HG03575 (cell line): ENCODE results near the gene CDIP1.
A peak's percentile ranks its signal among the peaks of the same experiment; 100 is the strongest.

ENCODE experiments used
- ATAC-seq: cut with Tn5 transposase; IDR thresholded peaks from one replicate; pipeline ENCODE4 v1.9.1; 2021; ENCODE audit not compliant: unreplicated experiment, insufficient number of reproducible peaks, low FRiP score; ENCODE audit errors: extremely low read depth

Gene CDIP1

GRCh38 chr16:4499196-4499555 is 39.4 kb downstream of the CDIP1 start:
- ATAC-seq, result no peak

GRCh38 chr16:4498546-4499195 is 39.9 kb downstream of the CDIP1 start:
- ATAC-seq, result no peak

GRCh38 chr16:4496305-4496704 is 42.3 kb downstream of the CDIP1 start:
- no peak for ATAC-seq

DNA sequence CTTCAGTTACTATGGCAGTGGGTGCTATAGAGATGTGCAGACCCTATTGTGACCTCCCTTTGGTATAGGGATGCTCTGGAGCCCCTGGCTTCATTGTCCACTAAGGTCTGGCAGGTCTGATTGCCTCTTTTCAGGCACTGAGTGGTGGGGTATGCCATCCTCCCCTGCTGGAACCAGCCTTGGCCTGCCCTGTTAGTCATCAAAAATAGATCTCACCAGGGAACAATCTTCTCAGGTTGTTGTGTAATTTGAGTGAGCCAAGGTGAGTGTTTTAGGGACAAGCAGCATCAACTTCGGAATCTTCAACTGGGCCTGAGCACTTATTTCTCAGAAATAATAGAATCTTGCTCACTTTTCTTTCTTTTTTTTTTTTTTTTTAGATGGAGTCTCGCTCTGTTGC is 42.8 kb downstream of the CDIP1 start:
- ATAC-seq, result no peak

DNA sequence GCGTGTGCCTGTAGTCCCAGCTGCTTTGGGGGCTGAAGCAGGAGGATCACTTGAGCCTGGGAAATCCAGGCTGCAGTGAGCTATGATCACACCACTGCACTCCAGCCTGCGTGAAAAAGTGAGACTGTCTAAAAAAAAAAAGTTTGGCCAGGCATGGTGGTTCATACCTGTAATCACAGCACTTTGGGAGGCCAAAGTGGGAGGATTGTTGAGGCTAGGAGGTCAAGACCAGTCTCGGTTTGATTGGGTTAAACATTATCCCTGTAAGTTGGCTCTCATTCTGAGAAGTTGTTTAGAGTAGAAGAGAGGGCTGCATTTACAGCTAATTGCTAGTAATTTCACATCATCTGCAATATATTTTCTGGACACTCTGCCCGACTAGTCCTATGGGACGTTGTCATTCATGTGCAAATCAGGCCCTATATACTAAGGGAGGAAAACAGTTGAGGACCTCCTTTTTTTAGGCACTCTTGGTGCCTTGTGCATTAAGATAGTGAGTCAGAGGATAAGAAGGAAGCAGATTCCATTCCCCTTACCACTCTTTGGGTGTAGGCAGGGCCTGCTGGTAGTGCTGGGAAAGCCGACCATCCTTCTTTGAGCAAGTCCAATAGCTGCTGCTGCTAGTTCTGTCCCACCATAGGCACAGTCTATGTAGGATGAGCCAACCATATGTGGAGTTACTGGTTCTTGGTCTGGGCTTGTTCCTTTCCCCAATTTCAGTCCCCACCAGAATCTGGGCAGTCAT is 43.7 kb downstream of the CDIP1 start:
- no peak for ATAC-seq

- no peak for ATAC-seq
These were observed 46.7 kb downstream of the CDIP1 start for GRCh38 chr16:4491898-4492297.

DNA sequence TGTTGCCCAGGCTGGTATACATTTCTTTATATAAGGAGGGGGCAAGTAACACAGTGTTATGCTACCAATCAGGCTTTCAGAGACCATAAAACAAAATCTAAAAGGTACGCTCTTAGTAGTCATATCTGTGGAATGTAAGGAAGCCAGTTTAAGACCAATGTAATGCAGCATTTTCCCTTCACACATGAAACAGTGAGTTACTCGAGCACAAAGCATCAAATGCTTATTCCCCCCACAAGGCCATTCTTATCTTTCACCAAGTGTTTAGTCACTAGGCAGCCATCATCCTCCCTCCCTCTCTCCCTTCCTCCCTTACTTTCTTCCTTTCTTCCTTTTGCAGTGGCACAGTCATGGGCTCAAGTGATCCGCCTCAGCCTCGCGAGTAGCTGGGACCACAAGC is 49.5 kb downstream of the CDIP1 start:
- no peak for ATAC-seq

DNA sequence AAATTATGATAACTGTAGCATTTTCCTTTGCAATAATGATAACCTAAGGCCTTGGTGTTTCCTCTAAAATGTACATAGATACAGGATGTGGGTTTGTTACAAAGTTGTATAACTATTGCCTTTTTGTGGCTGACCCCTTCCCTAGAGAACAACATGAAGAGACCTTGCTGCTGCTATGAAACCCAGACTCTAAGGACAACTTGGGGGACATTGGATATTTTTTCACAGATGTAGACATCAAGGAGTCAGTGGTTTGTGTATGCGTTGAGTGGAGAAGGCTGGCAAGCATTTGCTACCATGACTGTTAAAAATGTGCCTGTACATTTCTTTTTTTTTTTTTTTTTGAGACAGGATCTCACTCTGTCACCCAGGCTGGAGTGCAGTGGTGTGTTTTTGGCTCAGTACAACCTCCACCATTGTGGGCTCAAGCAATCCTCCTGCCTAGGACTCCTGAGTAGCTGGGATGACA is 50.0 kb downstream of the CDIP1 start:
- ATAC-seq, result no peak

DNA sequence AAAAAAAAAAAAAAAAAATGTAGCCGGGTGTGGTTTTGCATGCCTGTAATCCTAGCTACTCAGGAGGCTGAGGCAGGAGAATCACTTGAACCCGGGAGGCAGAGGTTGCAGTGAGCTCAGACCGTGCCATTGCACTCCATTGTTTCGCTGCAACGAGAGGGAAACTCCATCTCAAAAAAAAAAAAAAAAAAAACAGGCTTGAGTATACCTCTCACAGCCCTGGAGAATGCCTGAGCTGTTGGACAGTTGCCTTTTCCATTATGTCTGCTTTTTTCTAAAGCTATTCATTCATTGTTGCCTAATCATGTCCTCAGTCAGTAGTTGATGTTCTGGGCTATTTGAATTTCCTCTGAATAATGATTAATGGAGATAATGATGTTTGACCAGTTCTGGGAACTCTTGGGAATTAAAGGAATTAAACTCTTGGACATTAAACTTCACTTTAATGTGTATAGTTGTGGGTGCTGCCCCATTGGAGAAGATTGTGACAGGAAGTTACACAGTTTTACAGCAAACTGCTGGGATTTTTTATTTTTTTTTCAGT is 50.5 kb downstream of the CDIP1 start:
- no peak for ATAC-seq

DNA sequence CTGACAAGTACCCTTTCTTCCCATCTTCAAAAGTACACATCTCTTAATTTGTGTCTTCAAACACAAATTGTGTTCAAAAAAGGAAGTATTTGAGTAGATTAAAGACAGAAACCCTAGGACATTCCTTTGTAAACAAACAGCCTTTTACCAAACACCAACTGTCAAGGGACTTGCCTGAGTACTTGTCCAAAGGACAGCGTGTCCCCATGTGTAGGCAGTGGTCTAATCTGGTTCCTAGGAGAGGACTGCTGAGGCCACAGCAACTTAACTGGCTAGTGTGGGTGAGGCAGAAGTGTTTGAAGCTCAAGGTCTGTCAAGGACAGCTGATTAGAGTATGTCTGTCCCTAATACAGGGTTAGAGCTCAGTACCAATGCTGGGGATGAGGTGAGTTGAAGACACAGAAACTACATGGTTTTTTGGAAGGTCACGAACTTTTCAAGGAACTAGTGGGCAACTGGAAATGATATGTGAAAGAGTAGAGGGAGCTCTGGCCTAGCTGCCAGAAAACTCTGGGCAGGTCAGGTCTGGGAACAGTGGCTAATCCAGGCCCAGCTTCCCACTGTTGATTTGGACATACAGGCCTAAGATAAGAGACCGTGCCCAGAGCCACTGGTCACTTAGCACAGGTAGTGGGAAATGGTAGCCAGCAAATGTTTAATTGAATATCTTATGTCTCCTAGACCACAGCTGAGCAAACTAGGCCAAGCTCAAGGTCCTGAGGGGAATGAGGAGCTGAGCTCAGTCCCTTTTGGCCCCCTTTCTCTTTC is 52.3 kb downstream of the CDIP1 start:
- ATAC-seq, result no peak

DNA sequence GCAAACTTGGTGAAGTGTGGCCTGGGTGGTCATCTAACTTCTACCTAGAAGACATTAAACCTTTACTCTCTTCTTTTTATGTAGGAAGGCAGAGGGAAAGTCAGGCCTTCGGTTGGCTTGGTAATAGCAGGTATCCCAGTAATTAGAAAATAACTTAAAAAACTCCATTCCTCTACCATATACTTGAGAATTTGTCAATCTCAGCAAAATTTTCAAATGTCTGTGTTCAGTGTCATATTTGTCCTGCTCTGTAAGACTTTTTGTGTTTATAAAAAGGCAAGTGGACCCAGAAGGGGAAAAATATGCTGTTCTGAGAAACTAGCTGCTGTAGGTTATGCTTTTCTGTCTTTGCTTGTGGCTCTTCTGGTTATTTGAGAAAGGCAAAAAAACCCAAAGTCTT is 56.6 kb downstream of the CDIP1 start:
- ATAC-seq, result no peak

DNA sequence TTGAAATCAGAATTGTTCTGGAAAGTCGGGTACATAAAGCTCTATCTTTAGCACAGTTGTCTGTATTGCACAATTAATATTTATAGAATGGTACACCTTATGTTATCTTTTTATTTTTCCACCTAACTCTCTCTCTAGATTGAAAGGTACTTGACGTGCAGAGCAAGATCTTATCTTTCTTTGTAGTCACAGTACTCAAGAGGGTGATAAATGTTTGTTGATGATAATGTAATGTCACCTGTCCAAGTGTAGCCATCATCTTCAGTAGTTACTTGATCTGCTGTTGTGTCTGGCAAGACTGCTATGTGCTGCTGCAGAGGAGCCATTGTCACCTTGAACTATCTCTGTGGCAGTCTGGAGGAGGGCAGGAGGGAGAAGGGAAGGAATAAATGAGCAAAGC is 57.0 kb downstream of the CDIP1 start:
- ATAC-seq, result no peak

GRCh38 chr16:4477966-4478365 is 60.6 kb downstream of the CDIP1 start:
- no peak for ATAC-seq

DNA sequence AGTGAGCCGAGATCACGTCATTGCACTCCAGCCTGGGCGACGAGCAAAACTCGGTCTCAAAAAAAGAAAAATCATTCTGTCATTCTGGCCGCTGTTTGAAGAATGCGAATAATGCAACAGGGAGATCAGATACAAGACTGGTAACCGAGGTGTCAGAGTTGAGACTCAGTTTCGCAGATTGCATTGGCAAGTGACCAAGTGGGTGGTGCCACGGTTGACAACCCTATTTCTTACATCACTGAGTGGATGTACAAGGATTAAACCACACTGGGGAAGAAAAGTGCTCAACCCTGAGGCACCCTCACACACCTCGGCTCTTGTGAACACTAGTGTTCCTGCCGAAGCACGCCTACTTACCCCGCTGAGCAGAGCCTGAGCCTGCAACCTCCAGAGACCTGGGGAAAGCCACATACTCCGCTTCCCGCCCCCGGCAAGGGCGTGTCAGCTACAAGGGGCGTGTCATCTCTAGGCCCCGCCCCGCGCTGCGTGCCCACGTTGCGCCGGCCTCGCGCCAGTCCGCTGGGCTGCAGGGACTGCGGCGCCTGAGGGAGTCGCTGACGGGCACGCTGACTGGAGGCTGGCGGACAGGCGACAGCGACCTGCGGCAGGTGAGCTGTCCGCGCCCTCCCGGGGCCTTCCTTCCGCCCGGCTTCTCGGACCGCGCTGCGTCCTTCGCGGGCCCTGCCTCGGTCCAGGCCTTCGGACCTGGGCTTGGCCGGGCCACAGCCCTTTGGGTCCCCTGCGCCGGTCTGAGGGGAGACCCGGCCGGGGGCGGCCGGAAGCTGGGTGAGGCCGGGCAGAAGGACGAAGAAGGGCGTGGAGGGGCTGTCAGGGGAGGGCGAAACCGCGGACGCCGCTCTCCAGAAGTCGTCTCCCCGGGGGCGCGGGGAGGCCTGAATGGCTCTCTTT is 62.4 kb downstream of the CDIP1 start, which contains the start of gene HMOX2:
TSS of gene HMOX2 (plus strand) at position 519 of the 909 bp plus-strand sequence. CDS start 29,127 bp downstream, outside the sequence.
- ATAC-seq, result peak; percentile 40

DNA sequence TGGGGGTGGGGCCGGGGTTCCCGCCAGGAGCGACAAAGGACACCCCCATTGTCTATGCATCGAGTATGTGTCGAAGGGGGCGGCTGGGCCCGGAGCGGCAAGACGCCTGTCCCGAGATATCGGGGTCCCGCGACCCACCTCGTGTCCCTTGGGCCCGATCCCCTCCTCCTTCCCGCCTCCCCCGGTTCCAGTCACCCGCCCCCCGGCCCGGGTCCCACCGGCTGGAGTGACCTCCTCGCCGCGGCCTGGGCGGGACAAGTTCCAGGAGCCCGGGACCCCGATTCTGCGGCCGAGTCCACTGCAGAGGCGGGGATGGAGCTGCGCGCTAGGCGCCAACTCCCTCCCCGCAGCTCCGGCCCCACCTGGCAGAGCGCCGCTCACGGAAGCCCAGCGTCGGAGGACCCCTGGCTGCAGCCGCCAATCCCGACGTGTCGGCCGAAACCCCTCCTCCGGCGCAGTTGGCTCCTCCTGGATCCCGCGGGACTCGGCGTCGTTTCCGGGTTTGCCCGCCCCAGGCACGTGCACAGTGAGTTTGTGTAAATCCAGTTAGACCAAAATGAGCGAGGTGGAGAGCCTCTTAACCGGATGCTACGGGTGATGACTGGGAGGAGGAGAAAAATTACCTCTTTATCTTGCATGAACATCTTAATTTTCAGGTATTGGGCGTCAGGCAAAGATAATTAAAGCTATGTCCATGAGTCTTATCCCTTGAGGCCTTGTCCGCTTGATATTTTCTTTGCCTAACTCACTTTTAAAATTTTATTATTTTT is 64.2 kb downstream of the CDIP1 start, which contains the start of gene NMRAL1:
TSS of gene NMRAL1 (minus strand) at position 434 of the 770 bp plus-strand sequence. CDS start 493 bp downstream, outside the sequence.
- no peak for ATAC-seq

- no peak for ATAC-seq
These were observed 65.7 kb downstream of the CDIP1 start for GRCh38 chr16:4472880-4473279.

DNA sequence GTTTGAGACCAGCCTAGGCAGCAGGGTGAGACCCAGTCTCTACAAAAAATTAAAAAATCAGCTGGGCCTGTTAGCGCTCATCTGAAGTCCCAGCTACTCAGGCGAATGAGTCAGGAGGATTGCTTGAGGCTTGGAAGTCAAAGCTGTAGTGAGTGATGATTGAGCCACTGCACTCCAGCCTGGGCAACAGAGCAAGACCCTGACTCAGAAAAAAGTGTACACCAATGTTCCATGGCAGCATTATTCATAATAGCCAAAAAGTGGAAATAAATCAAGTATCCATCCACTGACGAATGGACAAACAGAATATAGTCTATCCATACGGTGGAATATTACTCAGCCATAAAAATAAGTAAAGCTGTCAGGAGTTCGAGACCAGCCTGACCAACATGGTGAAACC is 66.7 kb downstream of the CDIP1 start:
- ATAC-seq, result no peak

- no peak for ATAC-seq
These were observed 69.6 kb downstream of the CDIP1 start for GRCh38 chr16:4468972-4469371.
